Spleen (tissue), 11 donors: ENCODE data around the gene ZNF385B. TPM values are rescaled to one million over a fixed set of nuclear protein-coding genes. Genes with fewer than 3 reads are reported as not detected.

ENCODE experiments used
- DNase-seq: peaks from one replicate; pipeline ENCODE4 v3.0.0-alpha.2; 2020
- H3K27ac ChIP-seq, 8 donors: fragments of 200-600 bp; sonication (generic) in 7 of 8; 1 replicate in 4 of 8; 2 replicates in 4 of 8; pipeline versions ENCODE4 v1.5.0 to v1.8.0; 2016 to 2021; ENCODE audit warnings: inconsistent platforms in 4 of 8, mild to moderate bottlenecking in 4 of 8, moderate library complexity in 1 of 8
- H3K27me3 ChIP-seq, 7 donors: fragments of 200-600 bp; sonication (generic) in 6 of 7; replicated peaks in 1 of 7; 1 replicate in 4 of 7; 2 replicates in 3 of 7; pipeline versions ENCODE4 v1.5.0 to v1.8.0; 2016 to 2021; ENCODE audit warnings: inconsistent platforms in 3 of 7, mild to moderate bottlenecking in 1 of 7
- H3K36me3 ChIP-seq, 6 donors: fragments of 200-600 bp; sonication (generic) in 5 of 6; 1 replicate in 4 of 6; 2 replicates in 2 of 6; pipeline versions ENCODE4 v1.5.0 to v1.8.0; 2016 to 2021; ENCODE audit warnings: inconsistent platforms in 2 of 6
- H3K4me1 ChIP-seq, 6 donors: fragments of 200-600 bp; sonication (generic) in 5 of 6; 1 replicate in 3 of 6; 2 replicates in 3 of 6; pipeline versions ENCODE4 v1.5.0 to v1.8.0; 2016 to 2021; ENCODE audit warnings: inconsistent platforms in 3 of 6
- H3K4me3 ChIP-seq, 8 donors: fragments of 200-600 bp; sonication (generic) in 7 of 8; 1 replicate in 4 of 8; 2 replicates in 4 of 8; pipeline versions ENCODE4 v1.5.0 to v1.8.0; 2016 to 2021; ENCODE audit warnings: inconsistent platforms in 4 of 8, mild to moderate bottlenecking in 4 of 8, moderate library complexity in 2 of 8
- H3K9me3 ChIP-seq, 8 donors: fragments of 200-600 bp; sonication (generic) in 7 of 8; 1 replicate in 4 of 8; 2 replicates in 4 of 8; pipeline versions ENCODE4 v1.5.0 to v1.8.0; 2016 to 2021; ENCODE audit warnings: inconsistent platforms in 4 of 8
- POLR2A ChIP-seq, 3 donors: fragments of 450-650 bp; IDR thresholded peaks; one replicate each; pipeline ENCODE4 v1.5.1; 2017; ENCODE audit warnings: antibody characterized with exemption in 3 of 3, mild to moderate bottlenecking in 1 of 3
- POLR2AphosphoS5 ChIP-seq, 3 donors: sonication (generic); formaldehyde crosslinking; IDR thresholded peaks; one replicate each; pipeline ENCODE4 v1.5.1; 2017; ENCODE audit warnings: antibody characterized with exemption in 3 of 3
- WGBS, 5 donors: extraction: QIAGEN DNeasy Blood & Tissue Kit in 3 of 5; methylation state at CpG; one replicate each; pipeline versions ENCODE4 v1.1.5 to v1.1.7; 2013 to 2018; 5-methylcytosine and 5-hydroxymethylcytosine counted together
- intact Hi-C: fragments of 100-400 bp; cut with DNase I; formaldehyde crosslinking; loops from one replicate; pipeline ENCODE4 v1.15.0; 2023; ENCODE audit warnings: low total_unique reads
- polyA plus RNA-seq, 3 donors: library from polyadenylated mRNA; stranded (reverse); fragments of 200-250 nt; gene quantifications; one replicate each; pipeline ENCODE4 v1.2.1, GENCODE V29; 2013
- total RNA-seq, 7 donors: library from RNA; depleted of rRNA in 3 of 7; stranded (reverse); fragments of >200 nt in 3 of 7; fragmentation: NEBNext Ultra II Directional in 4 of 7; extraction: Animal tissue kit (Norgen Biotek cat#: 25700) in 4 of 7; gene quantifications; one replicate each; pipeline versions ENCODE4 v1.1.0 to v1.2.1, GENCODE V29; 2016 to 2021
- TF ChIP-seq, protein P1 (sequence below), 11 experiments: fragments of 200-600 bp in 7 of 11; fragments of 450-650 bp in 4 of 11; sonication (generic) in 4 of 11; IDR thresholded peaks in 8 of 11; conservative IDR thresholded peaks in 3 of 11; 1 replicate in 7 of 11; 2 replicates in 4 of 11; pipeline versions ENCODE4 v1.4.0 to v1.8.0; 2016 to 2021; ENCODE audit warnings: antibody characterized with exemption in 11 of 11, inconsistent platforms in 4 of 11, mild to moderate bottlenecking in 1 of 11
- donor health status: healthy with polysubstance abuse.
- donor health status: DM: no; HTN: no; CAD: no; lungs with moderate emphysema.
- donor health status: DM: no; HTN: no; CAD: no.
- donor health status: Bipolar disorder and iron deficiency.
- donor health status: healthy.
- donor health status: DM: no; HTN: no; CAD: no.
- donor health status: DM: yes; HTN: yes; CAD: no.

ZNF385B gene
- total and polyA plus RNA-seq, 10 donors: 0.03 to 4.3 (median 0.37) TPM; not detected in 3

DNA sequence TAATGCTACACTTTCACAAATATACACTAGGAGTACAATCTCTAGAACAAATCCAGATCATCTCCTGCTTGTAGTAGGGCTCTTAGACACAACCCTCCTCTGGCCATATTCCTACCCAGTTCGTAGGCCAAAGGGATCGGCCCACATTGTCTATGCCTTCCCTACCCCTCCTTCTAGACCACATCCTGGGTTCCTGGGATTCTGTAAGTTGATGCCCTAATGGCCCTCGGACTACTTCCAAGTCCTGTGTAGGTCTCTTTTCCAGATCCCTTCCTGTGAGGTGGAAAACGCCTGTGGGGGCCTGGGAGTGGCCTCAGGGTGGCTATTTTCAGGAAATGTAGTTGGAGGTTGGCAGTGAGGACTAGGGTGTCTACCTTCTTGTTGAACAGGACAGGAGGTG is 289.7 kb downstream of the ZNF385B start:
- Histone ChIP-seq H3K9me3 (no peaks in the 10 kb centered on the region), H3K27ac (no peak overlapping the region), H3K36me3 (no peaks in the 10 kb centered on the region), H3K4me1 (no peaks in the 10 kb centered on the region), H3K4me3 (no peak overlapping the region), H3K27me3 (no peaks in the 10 kb centered on the region)
- TF ChIP-seq, protein P1, sequence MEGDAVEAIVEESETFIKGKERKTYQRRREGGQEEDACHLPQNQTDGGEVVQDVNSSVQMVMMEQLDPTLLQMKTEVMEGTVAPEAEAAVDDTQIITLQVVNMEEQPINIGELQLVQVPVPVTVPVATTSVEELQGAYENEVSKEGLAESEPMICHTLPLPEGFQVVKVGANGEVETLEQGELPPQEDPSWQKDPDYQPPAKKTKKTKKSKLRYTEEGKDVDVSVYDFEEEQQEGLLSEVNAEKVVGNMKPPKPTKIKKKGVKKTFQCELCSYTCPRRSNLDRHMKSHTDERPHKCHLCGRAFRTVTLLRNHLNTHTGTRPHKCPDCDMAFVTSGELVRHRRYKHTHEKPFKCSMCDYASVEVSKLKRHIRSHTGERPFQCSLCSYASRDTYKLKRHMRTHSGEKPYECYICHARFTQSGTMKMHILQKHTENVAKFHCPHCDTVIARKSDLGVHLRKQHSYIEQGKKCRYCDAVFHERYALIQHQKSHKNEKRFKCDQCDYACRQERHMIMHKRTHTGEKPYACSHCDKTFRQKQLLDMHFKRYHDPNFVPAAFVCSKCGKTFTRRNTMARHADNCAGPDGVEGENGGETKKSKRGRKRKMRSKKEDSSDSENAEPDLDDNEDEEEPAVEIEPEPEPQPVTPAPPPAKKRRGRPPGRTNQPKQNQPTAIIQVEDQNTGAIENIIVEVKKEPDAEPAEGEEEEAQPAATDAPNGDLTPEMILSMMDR (IDR thresholded peaks at IDR 0.05 in 8 of 11, conservative IDR thresholded peaks at IDR 0.05 in 3 of 11): no peak
- TF ChIP-seq POLR2A (IDR thresholded peaks at IDR 0.05) (no peak), POLR2AphosphoS5 (IDR thresholded peaks at IDR 0.05) (no peak)
- intact Hi-C loops: no loop called here
- WGBS, 5 donors: 72 to 82% (median 78%) methylated on average over 4 of the region's 4 CpGs
- no peak for DNase-seq

DNA sequence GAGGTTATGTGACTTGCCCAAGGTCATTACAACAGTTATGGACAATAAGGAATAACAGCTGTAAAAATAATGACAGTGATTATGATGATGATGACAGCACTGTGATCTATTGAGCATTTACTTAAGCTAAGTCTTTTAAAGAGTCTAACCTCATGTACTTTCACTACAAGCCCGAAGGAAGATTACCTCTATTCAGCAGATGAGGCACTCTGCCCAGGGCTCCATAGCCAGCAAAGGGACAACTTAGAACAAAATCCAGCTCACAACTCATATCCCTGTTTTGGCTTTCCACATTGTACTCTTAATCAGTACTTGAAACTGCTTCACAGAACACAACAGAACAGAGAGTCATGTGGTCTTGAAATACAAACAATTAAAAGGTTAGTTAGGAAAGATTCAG is 290.2 kb downstream of the ZNF385B start:
- DNase-seq: no peak
- Histone ChIP-seq H3K36me3 (no peaks in the 10 kb centered on the region), H3K27ac (no peak overlapping the region), H3K27me3 (no peaks in the 10 kb centered on the region), H3K4me1 (no peaks in the 10 kb centered on the region), H3K4me3 (no peak overlapping the region), H3K9me3 (no peaks in the 10 kb centered on the region)
- TF ChIP-seq, protein P1 (IDR thresholded peaks at IDR 0.05 in 8 of 11, conservative IDR thresholded peaks at IDR 0.05 in 3 of 11): no peak
- TF ChIP-seq POLR2A (IDR thresholded peaks at IDR 0.05): no peak
- no peak for TF ChIP-seq POLR2AphosphoS5 (IDR thresholded peaks at IDR 0.05)
- intact Hi-C loops: no loop called here
- 76 to 89% (median 81%) methylated on average over 1 of the region's 1 CpG for WGBS, 5 donors

DNA sequence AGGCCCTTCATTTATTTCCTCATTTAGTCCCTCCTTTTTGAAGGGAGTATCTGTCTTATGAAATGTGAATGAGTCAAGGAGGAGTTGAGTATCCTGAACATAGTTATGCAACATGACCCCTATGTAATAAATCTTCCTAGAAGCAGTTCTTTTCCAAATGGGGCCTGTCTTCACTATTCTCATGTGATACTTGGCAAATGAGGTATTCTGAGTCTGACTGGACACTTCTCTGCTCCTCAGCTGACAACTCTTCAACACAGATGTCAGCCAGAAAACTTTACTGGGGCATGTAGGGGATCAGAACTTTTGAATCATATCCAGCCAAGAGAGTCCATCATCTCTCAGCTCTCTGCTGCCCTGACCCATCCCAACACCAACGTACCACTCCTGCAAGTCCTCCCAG is 291.6 kb downstream of the ZNF385B start:
- intact Hi-C loops: no loop called here
- H3K4me1 ChIP-seq: no peaks in the 10 kb centered on the region
- no peaks in the 10 kb centered on the region for H3K9me3 ChIP-seq
- no peak for DNase-seq
- no peaks in the 10 kb centered on the region for H3K27me3 ChIP-seq
- H3K36me3 ChIP-seq: no peaks in the 10 kb centered on the region
- H3K4me3 ChIP-seq: no peak overlapping the region
- no peak for TF ChIP-seq POLR2AphosphoS5 (IDR thresholded peaks at IDR 0.05)
- TF ChIP-seq POLR2A (IDR thresholded peaks at IDR 0.05): no peak
- TF ChIP-seq, protein P1 (IDR thresholded peaks at IDR 0.05 in 8 of 11, conservative IDR thresholded peaks at IDR 0.05 in 3 of 11): no peak
- H3K27ac ChIP-seq: no peak overlapping the region
- 59 to 79% (median 62%) methylated on average over 1 of the region's 1 CpG for WGBS, 5 donors

DNA sequence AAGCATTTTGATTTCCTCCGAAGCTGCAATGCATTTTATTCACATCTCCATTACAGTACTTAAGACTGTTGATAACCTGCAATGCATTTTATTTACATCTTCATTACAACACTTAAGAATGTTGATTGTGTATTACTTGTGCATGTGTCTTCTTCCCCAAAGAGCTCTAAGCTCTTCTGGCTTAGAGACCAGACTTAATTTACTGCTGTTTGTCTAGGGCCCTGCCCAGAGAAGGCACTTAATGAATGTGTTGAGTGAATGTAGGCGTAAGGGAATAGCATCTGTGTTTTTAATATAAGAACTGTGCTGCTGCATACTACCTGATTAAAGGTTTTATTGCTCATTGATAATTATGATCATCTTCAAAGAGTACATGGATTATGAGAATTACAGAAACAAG is 295.6 kb downstream of the ZNF385B start:
- Histone ChIP-seq H3K9me3 (no peaks in the 10 kb centered on the region), H3K4me1 (no peaks in the 10 kb centered on the region), H3K27ac (no peak overlapping the region), H3K4me3 (no peak overlapping the region), H3K27me3 (no peaks in the 10 kb centered on the region), H3K36me3 (no peaks in the 10 kb centered on the region)
- WGBS, 5 donors: 45 to 93% (median 69%) methylated on average over 2 of the region's 2 CpGs
- intact Hi-C loops: no loop called here
- no peak for DNase-seq
- TF ChIP-seq POLR2A (IDR thresholded peaks at IDR 0.05) (no peak), POLR2AphosphoS5 (IDR thresholded peaks at IDR 0.05) (no peak)
- TF ChIP-seq, protein P1 (IDR thresholded peaks at IDR 0.05 in 8 of 11, conservative IDR thresholded peaks at IDR 0.05 in 3 of 11): no peak
